Articular chondrocyte of knee joint (primary cell): Measurements from ENCODE around the gene TMEM203. TPM values are rescaled to one million over a fixed set of nuclear protein-coding genes. Genes with fewer than 3 reads are reported as not detected.

Source experiments
- total RNA-seq: library from RNA; depleted of rRNA; stranded (reverse); fragments of >200 nt; gene quantifications from 2 replicates; pipeline ENCODE4 v1.2.3, GENCODE V29; 2012

The TMEM203 gene, protein sequence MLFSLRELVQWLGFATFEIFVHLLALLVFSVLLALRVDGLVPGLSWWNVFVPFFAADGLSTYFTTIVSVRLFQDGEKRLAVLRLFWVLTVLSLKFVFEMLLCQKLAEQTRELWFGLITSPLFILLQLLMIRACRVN
- total RNA-seq: 29.0 and 29.4 TPM in 2 replicates

DNA sequence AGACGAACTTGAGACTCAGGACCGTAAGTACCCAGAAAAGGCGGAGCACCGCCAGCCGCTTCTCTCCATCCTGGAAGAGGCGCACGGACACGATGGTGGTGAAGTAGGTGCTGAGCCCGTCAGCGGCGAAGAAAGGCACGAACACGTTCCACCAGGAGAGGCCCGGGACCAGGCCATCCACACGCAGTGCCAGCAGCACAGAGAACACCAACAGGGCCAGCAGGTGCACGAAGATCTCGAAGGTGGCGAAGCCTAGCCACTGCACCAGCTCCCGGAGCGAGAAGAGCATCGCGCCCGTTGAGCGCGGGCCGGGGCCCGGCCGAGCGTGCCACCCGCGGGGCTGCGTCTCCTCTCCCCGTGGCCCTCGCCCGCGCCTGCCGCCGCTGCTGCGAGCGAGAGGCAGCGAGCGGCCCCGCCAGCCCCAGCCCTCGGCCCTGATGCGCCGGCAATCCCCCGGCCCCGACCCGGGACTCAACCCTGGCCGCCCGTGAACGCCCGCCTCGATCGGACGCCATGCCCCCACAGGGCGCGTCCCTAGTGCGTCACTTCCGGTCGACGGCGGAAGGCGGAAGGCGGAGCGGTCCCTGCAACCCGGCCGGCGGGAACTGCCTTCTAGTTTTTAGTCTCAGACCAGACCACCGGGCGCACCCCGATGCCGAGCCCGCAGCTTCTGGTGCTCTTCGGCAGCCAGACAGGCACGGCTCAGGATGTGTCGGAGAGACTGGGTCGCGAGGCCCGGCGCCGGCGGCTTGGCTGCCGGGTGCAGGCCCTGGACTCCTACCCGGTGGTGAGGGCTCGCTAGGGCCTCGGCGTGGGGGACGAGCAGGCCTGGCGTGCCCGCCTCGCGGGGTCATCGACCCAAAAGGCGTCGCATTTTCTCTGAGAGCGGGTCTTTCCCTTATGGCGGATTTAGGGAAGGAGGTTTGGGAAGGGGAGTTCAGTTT is at the start of gene TMEM203, which contains the start of gene NDOR1:
Gene TMEM203, minus strand, starts transcription at position 523 of the 944 bp plus-strand sequence. Its CDS starts 234 bp downstream, at position 289.
Gene NDOR1, plus strand, starts transcription at position 575 of the 944 bp plus-strand sequence. Its CDS starts 78 bp downstream, at position 653.

DNA sequence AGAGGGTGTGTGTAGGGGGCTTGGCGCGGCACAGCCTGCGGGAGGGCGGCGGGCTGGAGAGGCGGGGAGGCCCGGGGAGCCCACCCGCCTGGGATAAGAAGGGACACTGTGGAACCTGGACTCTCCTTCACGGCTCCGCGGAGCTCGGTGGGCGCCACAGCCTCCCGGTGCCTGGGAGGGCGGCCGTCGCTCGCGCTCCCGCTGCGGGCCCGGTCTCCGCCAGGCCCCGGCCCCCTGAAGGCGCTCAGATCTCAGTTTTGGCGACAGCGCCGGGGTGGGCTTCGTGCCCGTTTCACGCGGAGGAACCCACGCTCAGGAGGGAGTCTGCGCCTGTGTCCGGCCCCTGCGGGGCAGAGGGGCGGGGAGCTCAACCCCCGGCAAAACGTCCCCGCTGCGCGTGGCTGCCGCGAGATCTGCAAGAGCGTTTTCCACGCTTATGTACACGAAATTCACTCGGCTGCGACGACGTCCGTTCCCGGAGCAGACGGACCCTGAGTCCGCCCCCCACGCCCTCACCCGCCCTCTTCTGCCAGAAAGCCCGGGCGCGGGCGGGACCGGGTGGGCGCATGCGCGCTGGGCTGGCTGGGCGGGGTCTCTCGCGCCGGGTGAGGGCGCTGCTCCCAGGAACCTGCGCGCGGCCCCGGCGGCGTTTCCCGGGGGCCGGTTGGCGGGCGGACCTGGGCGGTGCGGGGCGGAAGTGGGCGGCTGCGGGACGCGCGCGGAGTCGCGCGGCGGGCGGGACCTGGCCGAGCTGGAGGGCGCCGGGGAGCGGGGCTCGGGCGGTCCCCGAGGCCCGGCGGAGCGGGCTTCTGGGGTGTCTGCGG is 49.4 kb upstream of the TMEM203 start, which contains the start of gene NELFB:
Gene NELFB, plus strand, starts transcription at position 704 of the 824 bp plus-strand sequence.

DNA sequence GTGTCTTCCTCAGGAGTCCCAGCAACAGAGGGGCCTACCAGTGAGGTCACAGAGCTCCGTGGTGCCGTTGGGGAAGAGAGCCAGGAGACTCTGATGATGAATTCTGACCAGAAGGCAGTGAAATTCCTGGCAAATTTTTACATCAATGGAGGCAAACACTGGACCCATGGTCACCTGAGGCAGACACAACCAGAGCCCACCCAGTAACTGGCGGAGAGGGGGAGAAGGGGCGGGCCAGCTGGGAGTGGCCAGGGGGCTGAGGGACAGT is 45.7 kb upstream of the TMEM203 start, which contains the start of gene STPG3:
Gene STPG3, plus strand, starts transcription at position 93 of the 268 bp plus-strand sequence. Its CDS starts 1 bp downstream, at position 94.

DNA sequence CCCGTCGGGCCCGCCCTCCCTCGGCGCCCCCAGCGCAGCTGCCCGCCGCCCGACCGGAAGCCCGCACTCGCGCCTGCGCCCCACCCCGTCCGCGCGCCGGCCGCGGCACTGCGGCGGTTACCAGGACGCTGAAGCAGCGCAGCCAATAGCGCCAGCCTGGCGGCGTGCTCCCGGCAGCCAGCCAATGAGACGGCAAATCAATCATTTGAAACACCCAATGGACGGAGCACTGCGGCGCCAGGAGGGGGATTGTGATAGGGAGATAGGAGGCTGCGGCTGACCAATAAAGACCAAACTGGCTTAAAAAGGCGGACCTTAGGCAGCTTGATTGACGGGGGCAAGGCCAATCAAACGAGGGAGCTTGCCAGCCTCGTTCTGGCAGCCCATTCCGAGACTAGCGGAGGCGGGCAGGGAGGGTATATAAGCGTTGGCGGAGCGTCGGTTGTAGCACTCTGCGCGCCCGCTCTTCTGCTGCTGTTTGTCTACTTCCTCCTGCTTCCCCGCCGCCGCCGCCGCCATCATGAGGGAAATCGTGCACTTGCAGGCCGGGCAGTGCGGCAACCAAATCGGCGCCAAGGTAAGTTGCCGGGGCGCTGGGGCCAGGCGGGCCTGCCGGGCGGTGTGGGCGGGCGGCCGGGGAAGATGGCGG is 35.5 kb upstream of the TMEM203 start, which contains the start of gene TUBB4B:
Gene TUBB4B, plus strand, starts transcription at position 447 of the 649 bp plus-strand sequence. Its CDS starts 74 bp downstream, at position 521.

DNA sequence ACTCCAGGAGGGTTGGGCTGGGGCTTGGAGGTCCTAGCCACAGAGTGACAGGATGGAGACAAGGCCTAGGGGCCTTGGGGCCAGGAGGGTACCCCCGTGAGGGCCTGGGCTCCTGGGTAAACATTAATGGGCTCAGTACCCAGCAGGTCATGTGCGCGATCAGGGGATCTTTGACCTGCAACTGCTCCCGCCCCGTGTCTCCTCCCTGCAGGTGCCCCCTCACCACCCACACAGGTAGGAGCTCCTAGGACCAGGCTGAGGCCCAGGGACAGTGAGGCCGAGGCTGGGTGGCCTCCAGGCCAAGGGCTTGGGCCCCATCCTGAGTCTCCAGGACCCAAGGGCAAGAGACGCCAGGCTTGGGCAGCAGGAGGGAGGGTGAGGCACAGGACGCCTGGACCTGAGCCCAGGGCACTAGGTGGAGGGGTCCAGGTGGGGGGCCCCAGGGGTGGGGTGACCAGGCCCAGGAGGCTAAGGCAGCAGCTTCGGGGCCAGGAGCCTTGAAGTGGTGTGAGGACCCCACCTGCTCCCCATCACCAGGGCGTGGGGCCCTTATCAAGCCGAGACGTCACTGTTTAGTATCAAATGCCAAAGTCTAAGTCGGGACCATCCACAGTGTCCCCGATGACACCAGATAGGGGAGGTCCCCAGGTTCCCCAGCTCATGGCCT is 25.4 kb upstream of the TMEM203 start, which contains the start of gene SLC34A3:
Gene SLC34A3, plus strand, starts transcription at position 197 of the 667 bp plus-strand sequence. CDS start 802 bp downstream, outside the sequence.

DNA sequence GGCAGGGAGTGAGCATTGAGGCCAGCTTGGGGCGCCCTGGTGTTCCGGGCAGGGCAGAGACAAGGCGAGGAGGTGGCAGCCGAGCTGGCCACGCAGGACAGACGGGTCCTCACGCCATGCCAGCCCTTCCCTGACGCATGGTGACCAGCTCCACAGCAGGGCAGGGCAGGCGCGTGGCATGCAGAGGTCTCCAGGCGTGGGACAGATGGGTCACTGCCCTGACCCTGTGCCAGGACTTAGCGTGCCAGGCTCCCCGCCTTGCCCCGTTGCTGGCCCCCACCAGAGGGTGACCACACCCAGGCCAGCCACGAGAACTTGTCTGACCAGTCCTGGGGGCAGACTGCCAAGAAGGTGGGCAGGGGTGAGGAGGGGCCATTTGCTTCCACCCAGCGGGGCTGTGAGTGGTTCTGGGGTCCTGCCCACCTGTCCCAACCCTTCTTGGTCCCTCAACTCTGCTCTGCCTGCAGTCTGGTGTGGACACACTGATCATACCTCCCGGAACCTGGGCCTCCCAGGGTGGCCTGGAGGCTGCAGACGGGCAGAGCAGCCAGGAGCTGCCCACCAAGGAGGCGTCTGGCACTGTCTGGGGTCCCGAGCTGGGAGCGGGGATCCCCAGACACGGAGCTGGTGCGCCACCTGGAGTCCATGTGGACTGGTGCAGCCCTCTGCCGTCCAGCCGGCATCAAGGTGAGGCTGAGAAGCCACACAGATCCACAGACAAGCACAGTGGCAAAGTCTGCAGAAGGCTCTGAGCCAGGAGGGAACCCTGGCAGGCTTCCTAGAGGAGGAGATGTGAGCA is 21.8 kb upstream of the TMEM203 start, which contains the start of gene RNF224:
Gene RNF224, plus strand, starts transcription at position 449 of the 799 bp plus-strand sequence. CDS start 834 bp downstream, outside the sequence.

DNA sequence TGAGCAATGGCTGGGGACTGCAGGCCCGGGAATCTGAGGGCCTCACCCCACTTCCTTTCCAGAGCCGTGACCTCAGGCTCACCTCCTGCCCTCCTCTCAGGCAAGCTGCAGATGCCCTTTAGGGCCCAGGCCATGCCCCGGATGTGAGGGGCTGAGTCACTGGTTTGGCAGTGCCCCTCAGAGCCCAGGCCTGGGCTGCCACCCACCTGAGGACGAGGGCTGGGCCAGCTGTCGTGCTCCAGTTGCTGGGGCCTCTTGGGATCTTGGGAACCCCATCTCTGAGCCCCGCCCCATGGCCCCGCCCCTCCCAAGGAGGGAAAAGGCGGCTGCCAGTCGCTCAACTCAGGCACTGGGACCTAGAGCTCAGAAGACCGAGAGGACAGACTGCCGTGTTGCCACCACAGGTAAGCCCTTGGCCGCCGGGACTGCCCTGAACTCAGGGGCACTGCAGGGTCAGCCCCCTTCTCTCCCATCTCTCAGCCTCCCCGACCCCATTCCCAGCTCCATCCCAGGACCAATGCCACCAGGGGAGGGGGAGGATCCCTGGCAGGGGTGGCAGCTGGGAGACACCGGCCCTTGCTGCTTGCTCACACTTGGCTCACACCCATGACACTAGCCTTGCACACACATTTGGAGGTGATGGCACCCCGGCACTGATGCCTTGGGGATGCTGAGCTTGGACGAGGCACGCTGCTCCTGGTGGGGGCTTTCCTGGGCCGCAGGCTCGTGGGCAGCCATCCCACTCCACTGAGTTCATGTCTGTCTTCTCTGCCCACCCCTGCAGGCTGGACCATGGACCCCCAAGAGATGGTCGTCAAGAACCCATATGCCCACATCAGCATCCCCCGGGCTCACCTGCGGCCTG is 19.6 kb upstream of the TMEM203 start, which contains the start of gene CYSRT1:
Gene CYSRT1, plus strand, starts transcription at position 345 of the 865 bp plus-strand sequence. Its CDS starts 448 bp downstream, at position 793.

DNA sequence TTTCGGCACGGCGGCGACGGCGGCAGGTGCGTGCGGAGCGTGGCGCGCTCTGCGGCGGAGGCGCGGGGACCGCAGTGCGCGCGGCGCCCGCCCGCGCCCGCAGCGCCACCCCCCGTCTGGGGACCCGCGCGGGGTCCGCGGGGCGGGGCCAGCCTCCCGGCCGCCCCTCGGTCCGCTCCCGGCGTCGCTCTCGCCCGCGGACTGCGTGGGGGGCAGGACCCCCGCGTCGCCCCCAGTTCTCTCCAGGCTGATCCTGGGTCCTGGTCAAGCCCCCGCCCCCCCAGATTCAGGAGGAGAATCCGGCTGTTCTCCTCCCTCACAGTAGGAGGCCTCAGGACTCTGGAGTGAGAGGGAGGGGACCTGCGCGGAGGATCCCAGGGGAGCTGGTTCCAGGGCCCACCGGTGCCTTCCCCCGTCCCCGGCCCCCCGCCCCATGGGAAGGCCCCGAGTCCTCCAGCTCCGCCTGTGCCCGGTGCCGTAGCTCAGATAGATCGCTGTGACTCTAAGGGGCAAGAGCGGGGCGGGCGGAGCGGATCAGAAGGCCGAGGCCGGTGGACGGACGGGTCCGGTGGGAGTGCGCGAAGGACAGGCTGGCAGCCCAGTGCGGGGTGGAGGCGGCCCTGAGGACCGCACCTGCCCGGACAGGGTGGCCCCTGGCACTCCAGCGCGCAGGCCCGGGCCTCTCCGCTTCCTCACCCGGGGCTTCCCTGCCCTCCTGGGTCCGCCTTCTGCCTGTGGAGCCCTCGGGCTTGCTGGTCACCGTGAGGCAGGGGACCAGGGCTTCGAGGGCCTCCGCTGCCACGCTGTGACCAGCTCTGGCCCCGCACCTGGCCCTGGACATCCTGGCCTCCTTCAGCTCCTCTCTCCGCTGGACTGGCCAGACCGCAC is 17.0 kb upstream of the TMEM203 start, which contains the start of gene RNF208:
Gene RNF208, minus strand, starts transcription at position 51 of the 888 bp plus-strand sequence. CDS start 1,028 bp downstream, outside the sequence.

DNA sequence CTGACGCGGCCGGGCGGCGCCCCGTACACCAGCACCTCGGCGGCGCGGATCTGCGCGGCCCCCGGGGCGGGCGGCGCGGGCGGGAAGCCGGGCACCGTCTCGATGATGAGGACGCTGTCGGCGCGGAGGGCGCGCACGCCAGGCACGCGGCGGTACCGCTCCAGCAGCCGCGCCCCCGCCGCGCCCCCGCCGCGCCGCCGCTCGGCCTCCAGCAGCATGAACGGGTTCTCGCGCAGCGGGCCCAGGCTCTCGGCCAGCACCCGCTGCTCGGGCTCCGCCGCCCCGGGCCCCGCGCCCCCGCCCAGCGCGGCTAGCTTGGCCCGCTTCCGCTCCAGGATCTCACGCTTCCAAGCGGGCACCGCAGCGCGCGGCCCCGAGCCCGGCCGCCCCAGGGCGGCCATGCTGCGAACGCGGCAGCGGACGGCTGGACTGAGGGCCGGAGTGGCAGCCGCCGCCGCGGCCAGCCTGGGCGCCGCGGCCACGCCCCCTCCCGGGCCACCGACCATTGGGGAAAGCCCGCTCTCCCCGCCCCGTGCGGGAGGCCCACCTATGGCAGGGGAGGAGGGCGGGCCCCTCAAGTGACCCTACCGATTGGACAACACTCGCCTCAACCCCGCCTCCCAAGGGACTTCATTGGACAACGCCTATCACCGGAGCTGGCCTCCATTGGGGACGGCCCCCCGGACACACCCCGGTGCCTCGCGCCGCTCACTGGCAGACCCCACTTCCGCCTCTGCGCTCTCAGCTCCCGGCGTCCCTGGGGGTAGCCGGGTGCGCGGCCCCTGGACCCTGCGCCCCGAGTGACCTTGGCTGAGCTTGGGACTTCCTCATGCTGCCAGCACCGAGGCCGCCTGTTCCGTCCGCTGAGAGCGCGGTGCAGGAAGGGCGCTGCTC is 4.9 kb downstream of the TMEM203 start, which contains the start of gene TPRN:
Gene TPRN, minus strand, starts transcription at position 431 of the 894 bp plus-strand sequence. Its CDS starts 30 bp downstream, at position 401.

DNA sequence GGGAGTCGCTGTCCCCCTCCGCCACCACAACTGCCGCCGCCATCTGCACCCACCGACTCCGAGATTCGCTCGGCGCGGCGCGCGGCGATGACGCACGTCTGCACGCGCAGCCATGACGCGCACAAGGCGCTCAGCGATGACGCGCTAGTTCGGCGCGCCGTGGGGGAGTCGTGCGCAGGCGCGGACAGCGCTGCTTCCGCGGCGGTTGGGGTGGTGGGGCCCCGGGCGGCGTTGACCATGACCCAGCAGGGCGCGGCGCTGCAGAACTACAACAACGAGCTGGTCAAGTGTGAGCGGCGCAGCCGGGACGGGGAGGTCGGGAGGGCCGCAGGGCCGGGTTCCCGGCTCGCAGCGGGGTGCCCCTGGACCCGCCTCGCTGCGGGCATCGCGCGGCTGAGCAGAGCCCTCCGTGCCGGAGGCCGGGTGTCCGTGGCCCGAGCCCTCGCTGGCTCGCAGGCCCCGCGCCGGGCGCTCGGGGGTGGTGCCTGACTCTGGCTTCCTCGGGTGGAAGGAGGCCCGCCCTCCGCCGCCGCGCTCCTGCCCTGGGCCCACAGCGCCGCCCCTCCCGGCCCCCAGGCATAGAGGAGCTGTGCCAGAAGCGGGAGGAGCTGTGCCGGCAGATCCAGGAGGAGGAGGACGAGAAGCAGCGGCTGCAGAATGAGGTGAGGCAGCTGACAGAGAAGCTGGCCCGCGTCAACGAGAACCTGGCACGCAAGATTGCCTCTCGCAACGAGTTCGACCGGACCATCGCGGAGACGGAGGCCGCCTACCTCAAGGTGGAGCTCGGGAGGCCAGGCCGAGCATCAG is 16.8 kb downstream of the TMEM203 start, which contains the start of the genes ANAPC2 and SSNA1:
Gene ANAPC2, minus strand, starts transcription at position 71 of the 807 bp plus-strand sequence. Its CDS starts 28 bp downstream, at position 43.
Gene SSNA1, plus strand, starts transcription at position 187 of the 807 bp plus-strand sequence. Its CDS starts 51 bp downstream, at position 238.

DNA sequence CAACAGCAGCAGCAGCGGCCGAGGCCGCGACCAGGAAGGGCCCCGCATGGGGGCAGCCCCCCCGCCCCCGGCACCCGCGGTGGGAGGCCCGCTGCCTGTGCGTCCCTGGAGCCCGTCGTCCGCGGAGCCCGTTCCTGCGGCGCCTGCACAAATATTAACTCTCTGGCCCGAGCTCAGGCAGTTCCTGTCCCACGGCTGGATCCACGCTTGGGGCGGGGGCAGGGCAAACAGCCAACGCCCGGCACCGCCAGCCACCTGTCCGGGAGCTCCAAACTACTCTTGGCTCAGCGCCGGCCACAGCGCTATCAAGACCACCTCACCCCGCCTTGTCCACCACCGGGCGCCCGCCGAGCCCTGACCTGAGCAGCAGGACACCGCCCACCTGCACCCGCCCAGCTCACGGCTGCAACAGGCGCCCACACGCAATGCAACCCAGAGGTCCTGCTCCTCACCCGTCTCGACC is 35.5 kb downstream of the TMEM203 start, which contains the start of gene LRRC26:
Gene LRRC26, minus strand, starts transcription at position 156 of the 463 bp plus-strand sequence. Its CDS starts 108 bp downstream, at position 48.

